ENCODE results near the gene KCTD11. TPM values are rescaled to one million over a fixed set of nuclear protein-coding genes. Genes with fewer than 3 reads are reported as not detected.

KCTD11 gene
- total RNA-seq, 1 experiment from 2014 or later, result 5.1 TPM

DNA sequence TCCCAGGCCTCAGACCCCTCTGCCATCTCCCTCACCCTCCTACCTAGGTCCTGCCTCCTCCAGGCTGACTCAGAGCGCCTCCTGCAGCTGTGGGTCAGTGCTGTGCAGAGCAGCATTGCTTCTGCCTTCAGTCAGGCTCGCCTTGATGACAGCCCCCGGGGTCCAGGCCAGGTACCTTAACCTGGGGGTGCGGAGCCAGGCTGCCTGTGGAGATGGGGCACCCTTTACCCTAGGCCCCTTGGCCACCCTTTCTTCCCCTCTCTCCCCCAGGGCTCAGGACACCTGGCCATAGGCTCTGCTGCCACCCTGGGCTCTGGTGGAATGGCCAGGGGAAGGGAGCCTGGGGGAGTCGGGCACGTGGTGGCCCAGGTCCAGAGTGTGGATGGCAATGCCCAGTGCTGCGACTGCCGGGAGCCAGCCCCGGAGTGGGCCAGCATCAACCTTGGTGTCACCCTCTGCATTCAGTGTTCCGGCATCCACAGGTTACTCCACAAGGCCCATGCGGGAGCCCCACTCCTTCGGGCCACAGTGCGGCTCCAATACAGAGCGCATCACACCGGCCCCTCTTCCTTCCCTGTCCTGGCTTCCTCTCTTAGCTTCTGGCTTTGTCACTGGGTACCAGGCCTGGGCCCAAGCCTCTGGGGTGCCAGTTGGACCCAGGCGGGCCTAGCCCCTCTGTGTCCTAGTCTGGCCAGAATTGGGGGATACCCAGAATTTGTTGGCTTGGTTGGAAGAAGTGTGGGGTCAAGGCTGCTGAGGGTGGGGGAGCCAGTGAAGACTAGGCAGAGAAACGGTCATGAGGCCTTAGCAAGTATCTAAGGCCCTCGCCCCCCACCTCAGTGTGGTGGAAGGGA lies 5.0 kb upstream of the KCTD11 start:
- Mint-ChIP-seq H3K9me3 (ENCODE audit: unreplicated experiment) (no peaks in the 10 kb centered on the region), H3K4me3 (ENCODE audit: unreplicated experiment) (no peak overlapping the region), H3K36me3 (ENCODE audit: insufficient read depth, unreplicated experiment) (peaks cover 11% of the 10 kb centered on the region), H3K27ac (ENCODE audit: unreplicated experiment) (no peak overlapping the region), H3K4me1 (ENCODE audit: low read depth, unreplicated experiment) (peaks cover 6% of the 10 kb centered on the region), H3K27me3 (ENCODE audit: insufficient read depth, unreplicated experiment) (no peaks in the 10 kb centered on the region)
- POLR2A ChIA-PET, result no interaction called here
- CTCF ChIA-PET, result interaction anchor here (0.6 kb wide), 1 partner anchor 49 kb away, joined by 5 read pairs; no protein-coding TSS in a partner anchor
- no TSS peak for BruUV-seq (replicated peaks)
- Histone ChIP-seq H3K36me3 (ENCODE audit: control insufficient read depth, insufficient read depth, low read length) (no peaks in the 10 kb centered on the region), H3K27me3 (replicated peaks; ENCODE audit: control insufficient read depth, insufficient read depth, low read length) (no peaks in the 10 kb centered on the region), H3K4me1 (peaks cover 3% of the 10 kb centered on the region; the same call in 1 of the 2 replicates), H3K4me3 (ENCODE audit: low read depth, low read length) (no peak overlapping the region), H3K9me3 (no peaks in the 10 kb centered on the region)
- intact Hi-C loops (cut with micrococcal nuclease; ENCODE audit: unreplicated experiment), result no loop called here
- no peak for DNase-seq
- TF ChIP-seq, protein P1, sequence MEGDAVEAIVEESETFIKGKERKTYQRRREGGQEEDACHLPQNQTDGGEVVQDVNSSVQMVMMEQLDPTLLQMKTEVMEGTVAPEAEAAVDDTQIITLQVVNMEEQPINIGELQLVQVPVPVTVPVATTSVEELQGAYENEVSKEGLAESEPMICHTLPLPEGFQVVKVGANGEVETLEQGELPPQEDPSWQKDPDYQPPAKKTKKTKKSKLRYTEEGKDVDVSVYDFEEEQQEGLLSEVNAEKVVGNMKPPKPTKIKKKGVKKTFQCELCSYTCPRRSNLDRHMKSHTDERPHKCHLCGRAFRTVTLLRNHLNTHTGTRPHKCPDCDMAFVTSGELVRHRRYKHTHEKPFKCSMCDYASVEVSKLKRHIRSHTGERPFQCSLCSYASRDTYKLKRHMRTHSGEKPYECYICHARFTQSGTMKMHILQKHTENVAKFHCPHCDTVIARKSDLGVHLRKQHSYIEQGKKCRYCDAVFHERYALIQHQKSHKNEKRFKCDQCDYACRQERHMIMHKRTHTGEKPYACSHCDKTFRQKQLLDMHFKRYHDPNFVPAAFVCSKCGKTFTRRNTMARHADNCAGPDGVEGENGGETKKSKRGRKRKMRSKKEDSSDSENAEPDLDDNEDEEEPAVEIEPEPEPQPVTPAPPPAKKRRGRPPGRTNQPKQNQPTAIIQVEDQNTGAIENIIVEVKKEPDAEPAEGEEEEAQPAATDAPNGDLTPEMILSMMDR (IDR thresholded peaks at IDR 0.05; ENCODE audit: insufficient read depth in 1 of 2, low read depth in 1 of 2, low read length in 1 of 2, severe bottlenecking in 1 of 2, unreplicated experiment in 1 of 2), result no peak

DNA sequence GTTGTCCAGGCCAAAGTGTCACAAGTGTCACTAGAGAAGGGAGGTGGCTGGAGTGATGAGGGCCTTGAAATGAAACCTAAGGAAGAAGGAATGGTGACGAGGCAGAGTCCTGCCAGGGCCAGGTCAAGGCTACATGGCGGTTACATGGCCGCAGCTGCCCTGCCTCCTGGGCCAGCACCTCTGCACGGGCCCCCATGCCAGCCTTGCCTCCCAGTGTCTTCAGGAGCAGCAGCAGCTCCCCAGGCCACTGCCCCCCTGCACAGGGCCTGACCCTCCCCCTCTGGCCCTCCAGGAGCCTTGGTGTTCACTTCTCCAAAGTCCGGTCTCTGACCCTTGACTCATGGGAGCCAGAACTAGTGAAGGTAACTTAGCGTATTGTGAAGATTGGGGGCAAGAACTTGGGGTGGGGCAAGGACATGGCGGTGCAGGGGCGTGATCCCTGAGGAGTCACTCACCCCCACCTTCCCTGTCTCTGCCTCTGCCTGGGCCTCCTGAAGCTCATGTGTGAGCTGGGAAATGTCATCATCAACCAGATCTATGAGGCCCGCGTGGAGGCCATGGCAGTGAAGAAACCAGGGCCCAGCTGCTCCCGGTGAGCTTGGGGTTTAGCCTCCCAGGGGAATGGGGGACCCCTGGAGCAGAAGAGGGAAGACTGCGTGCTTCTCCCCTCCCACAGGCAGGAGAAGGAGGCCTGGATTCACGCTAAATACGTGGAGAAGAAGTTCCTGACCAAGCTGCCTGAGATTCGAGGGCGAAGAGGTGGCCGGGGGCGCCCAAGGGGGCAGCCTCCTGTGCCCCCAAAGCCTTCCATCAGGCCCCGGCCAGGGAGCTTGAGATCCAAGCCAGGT lies 4.1 kb upstream of the KCTD11 start:
- intact Hi-C loops (cut with micrococcal nuclease; ENCODE audit: unreplicated experiment), result no loop called here
- Mint-ChIP-seq H3K27ac (ENCODE audit: unreplicated experiment) (no peak overlapping the region), H3K36me3 (ENCODE audit: insufficient read depth, unreplicated experiment) (peaks cover 9% of the 10 kb centered on the region), H3K4me3 (ENCODE audit: unreplicated experiment) (no peak overlapping the region), H3K27me3 (ENCODE audit: insufficient read depth, unreplicated experiment) (no peaks in the 10 kb centered on the region), H3K4me1 (ENCODE audit: low read depth, unreplicated experiment) (peaks cover 10% of the 10 kb centered on the region), H3K9me3 (ENCODE audit: unreplicated experiment) (no peaks in the 10 kb centered on the region)
- no peak for DNase-seq
- ChIA-PET POLR2A (interaction anchor here (0.6 kb wide), 1 partner anchor 39 kb away, joined by 5 read pairs; no protein-coding TSS in a partner anchor), CTCF (interaction anchor here (0.6 kb wide), 1 partner anchor 50 kb away, joined by 5 read pairs; no protein-coding TSS in a partner anchor)
- no peak overlapping the region for H3K4me3 ChIP-seq (ENCODE audit: low read depth, low read length)
- no TSS peak for BruUV-seq (replicated peaks)
- H3K27me3 ChIP-seq (replicated peaks; ENCODE audit: control insufficient read depth, insufficient read depth, low read length), result no peaks in the 10 kb centered on the region
- H3K36me3 ChIP-seq (ENCODE audit: control insufficient read depth, insufficient read depth, low read length), result no peaks in the 10 kb centered on the region
- TF ChIP-seq, protein P1 (IDR thresholded peaks at IDR 0.05; ENCODE audit: insufficient read depth in 1 of 2, low read depth in 1 of 2, low read length in 1 of 2, severe bottlenecking in 1 of 2, unreplicated experiment in 1 of 2), result no peak
- H3K9me3 ChIP-seq, result no peaks in the 10 kb centered on the region
- peaks cover 3% of the 10 kb centered on the region; the same call in 1 of the 2 replicates for H3K4me1 ChIP-seq

Data from Caco-2 (cell line).